D721Med (cell line): ENCODE measurements around the gene NRG2.

ENCODE experiments used
- DNase-seq: peaks from one replicate; pipeline ENCODE4 v3.0.0; 2011; ENCODE audit warnings: low spot score; ENCODE audit not compliant: insufficient read length
- FAIRE-seq: peaks from 2 replicates; lab custom pipeline; 2011; peaks lifted over from hg19 to GRCh38; lab: Jason Lieb, UNC
- TF ChIP-seq, protein P1 (sequence below): IDR thresholded peaks from 2 replicates; pipeline ENCODE4 v1.5.1; 2012; ENCODE audit warnings: mild to moderate bottlenecking, control low read depth; ENCODE audit not compliant: insufficient read depth; ENCODE audit errors: missing control alignments

Gene NRG2

DNA sequence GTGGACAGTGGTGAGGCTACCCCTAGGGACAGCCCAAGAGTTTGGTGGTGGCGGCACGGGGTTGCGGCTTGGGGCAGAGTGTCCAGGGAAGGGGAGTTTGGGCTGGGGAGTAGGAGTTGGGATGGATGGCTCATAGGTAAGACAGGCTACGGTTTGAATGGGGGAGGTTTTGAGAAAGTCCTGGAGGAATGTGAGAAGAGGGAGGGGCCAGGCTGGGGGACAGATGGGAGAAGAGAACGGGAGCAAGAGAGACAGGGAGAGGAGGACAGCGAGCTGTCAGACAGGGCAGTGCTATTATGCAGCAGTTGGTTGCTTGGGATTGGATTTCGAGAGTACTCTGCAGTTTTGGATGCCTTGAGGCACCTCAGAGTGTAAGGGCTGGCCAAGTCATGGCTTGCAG, 223.0 kb downstream of the NRG2 start:
- TF ChIP-seq, protein P1, sequence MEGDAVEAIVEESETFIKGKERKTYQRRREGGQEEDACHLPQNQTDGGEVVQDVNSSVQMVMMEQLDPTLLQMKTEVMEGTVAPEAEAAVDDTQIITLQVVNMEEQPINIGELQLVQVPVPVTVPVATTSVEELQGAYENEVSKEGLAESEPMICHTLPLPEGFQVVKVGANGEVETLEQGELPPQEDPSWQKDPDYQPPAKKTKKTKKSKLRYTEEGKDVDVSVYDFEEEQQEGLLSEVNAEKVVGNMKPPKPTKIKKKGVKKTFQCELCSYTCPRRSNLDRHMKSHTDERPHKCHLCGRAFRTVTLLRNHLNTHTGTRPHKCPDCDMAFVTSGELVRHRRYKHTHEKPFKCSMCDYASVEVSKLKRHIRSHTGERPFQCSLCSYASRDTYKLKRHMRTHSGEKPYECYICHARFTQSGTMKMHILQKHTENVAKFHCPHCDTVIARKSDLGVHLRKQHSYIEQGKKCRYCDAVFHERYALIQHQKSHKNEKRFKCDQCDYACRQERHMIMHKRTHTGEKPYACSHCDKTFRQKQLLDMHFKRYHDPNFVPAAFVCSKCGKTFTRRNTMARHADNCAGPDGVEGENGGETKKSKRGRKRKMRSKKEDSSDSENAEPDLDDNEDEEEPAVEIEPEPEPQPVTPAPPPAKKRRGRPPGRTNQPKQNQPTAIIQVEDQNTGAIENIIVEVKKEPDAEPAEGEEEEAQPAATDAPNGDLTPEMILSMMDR: no peak
- FAIRE-seq (no peak), DNase-seq (no peak)

GRCh38 chr5:139817970-139818369, 225.1 kb downstream of the NRG2 start:
- DNase-seq (no peak), FAIRE-seq (no peak)
- TF ChIP-seq, protein P1: no peak

- FAIRE-seq: no peak
- TF ChIP-seq, protein P1: no peak
- DNase-seq: no peak
Measured at GRCh38 chr5:139817362-139817761, 225.7 kb downstream of the NRG2 start.

GRCh38 chr5:139816566-139816965, 226.5 kb downstream of the NRG2 start:
- TF ChIP-seq, protein P1: no peak
- DNase-seq: no peak
- no peak for FAIRE-seq

DNA sequence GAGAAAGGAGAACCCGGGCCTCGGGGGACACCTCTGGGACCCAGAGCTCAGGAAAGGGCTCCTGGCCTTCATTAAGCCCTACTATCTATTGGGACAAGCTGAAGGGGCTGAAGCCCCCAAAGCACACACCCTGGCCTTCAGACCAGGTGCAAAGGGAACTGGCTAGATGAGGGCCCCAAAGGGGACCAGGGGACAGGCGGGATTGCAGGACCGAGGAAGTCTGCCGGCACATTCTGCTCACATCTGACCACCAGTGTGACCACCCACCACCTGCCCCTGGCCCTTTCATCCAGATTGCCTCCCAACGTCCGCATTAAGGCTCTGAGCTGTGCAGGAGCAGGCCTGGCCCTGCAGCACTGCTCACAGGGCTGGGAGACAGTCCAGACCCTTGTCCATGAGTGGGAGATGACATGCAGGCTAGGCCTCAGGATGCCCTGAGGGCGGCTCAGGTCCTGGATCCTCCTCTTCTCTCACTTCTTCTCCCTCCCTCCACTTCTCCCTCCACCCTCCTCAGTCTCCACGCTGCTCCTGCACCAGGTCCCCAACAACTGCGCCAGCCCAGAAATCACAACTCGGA, 228.3 kb downstream of the NRG2 start:
- no peak for FAIRE-seq
- no peak for DNase-seq

GRCh38 chr5:139814191-139814601, 228.9 kb downstream of the NRG2 start:
- DNase-seq: no peak
- FAIRE-seq: no peak
- TF ChIP-seq, protein P1: no peak

More for the DNA sequence above, 228.3 kb downstream of the NRG2 start:
- TF ChIP-seq, protein P1: no peak
